HG03432 (cell line): ENCODE results near the gene RTN4IP1.
"Not testable (repeated sequence)": the region's sequence is repeated elsewhere in the genome, so short reads cannot be mapped to it uniquely, and the experiment has no call there.

ENCODE experiments used
- ATAC-seq: cut with Tn5 transposase; IDR thresholded peaks from one replicate; pipeline ENCODE4 v1.9.1; 2021; ENCODE audit warnings: mild to moderate bottlenecking, moderate library complexity; ENCODE audit not compliant: unreplicated experiment

The RTN4IP1 gene

DNA sequence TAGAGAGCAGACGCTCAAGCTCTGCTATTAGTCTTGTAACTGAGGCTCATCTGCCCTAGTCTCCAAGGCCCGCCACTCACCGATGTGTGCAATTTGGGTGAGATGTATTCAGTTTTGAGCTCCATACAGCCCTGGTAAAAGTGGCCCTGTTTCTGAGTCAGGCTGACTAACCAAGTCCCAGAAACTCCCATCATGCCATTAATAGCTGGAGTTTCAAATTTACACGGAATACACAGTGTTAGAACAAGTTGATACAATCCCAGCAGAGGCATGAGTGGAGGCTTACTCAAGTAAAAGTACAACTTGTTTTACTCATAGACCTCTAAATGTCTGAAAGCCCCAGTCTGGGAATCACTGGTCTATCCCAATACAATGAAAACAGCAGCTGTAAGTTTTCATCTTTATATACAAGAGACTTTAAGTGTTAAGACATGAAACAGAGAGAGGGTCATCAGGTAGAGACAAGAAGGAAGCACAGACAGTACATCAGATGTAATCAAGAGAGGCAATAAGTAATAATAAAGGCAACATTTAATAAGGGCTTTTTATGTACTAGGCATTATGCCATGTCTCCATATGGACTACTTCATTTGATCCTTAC lies 42.4 kb downstream of the RTN4IP1 start:
- no peak for ATAC-seq

DNA sequence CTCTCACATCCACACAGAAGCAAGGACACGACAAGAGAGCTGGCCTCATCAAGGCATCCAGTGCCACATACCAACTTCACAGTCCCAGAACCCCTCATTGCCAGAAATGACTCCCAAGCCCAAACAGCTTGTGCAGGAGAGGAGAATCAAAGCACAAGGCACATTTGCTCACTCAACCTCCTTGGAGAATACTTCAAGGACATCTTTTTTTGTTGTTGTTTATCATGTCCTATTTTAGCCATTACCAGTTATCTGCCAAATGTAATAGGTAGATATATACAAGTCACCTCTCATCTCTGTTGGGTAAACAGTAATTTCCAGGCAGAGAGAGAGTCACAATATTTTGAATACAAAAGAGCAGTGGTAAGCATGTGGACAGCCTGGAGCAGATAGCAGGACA lies 47.8 kb downstream of the RTN4IP1 start:
- ATAC-seq = no peak

DNA sequence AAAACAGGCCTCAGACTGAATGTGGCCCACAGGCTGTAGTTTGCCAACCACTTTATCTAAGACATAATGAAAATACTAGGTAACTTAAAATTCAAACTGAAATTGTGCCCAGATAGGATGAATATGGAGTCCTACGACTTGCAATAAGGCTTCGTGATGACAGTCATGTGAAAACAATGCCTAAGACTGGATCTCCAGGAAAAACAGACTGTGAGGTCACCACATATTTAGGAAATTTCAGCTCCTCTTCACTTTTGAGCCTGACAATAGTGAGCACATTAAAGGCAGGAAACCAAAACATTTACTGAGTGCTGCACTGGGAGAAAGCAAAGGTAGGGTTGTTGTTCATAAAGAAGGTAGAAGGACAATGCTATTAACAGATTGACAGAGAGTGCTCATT lies 50.0 kb downstream of the RTN4IP1 start:
- ATAC-seq = no peak

DNA sequence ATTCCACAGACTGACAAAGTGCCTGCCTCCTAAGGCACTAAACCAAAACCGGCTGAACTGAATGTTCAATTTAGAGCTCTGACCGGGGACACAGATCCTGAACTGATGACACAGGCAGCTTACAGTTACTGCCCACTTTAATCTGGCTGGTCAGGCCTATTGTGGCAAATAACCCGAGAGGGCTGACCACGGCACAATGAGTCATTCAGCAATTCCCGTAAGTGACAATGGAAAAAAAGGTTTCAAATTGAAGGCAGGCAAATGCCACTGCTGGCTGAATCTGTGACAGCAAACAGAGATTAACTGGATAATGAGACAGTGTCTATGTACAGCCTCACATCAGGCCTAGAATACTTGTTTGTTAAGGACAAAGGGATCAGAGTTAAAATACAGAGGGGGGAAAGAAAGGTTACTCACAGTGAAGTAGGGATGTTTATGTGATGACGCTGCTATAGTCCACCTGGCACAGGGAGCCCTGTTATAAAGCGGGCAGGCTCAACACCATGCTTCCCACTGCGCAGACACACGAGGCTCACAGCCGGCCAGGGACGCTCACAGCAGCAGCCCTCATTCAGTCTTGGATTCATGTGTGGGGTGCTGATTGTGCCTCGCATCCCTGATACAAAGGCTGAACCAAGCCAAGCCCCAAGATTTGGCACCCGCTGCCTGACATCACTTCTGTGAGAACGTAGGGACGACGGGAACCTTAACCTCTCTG lies 54.4 kb downstream of the RTN4IP1 start:
- no peak for ATAC-seq

DNA sequence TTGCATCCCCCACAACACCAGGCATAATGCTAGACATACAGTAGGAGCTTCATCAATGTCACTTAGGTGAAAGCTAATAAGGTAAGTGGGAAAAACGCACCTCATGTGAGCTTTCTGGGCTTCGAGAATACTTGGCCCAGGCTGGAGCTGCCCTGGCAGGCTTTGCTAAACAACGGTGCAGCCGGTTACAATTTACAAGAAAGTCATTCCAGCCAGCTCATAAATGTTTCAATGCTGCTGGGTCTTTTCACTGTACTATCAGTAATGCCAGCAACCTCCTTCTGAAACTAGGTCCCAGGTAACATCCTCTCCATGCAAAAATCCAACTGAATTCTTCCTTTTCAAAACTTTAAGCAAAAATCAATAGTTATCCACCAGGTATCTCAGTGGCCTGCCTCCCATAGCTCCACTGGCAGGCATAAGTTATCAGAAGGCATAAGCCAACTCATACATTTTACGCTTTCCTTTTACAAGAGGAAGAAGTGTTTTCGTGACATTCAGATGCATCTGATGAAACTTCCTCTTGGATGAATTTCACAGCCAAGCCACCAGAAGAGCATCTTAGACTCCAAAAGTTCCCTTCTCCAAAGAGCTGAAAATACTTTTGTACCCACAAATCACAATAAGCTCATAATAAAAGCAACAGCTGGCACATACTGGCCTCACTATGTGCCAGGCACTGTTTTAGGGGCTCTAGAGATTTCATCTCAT lies 56.3 kb downstream of the RTN4IP1 start:
- ATAC-seq = no peak

DNA sequence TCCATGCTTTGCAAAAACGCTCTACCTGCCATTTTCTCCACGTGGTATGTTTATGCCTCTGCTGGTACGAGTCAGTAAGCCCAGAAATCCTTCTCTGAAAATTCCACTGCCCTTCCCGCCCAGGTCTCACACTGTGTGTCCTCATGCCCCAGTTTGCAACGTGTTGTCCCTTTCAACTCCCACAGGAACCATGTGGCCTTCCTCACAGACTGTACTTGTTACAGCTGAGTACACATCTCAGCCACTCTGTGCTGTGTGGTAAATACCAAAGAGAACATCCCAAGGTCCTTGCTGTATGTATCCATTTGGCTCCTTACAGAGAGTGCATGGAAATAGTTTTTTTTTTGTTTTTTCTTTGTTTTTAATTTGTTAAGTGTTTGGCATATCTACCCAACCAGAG lies 56.9 kb downstream of the RTN4IP1 start:
- no peak for ATAC-seq

DNA sequence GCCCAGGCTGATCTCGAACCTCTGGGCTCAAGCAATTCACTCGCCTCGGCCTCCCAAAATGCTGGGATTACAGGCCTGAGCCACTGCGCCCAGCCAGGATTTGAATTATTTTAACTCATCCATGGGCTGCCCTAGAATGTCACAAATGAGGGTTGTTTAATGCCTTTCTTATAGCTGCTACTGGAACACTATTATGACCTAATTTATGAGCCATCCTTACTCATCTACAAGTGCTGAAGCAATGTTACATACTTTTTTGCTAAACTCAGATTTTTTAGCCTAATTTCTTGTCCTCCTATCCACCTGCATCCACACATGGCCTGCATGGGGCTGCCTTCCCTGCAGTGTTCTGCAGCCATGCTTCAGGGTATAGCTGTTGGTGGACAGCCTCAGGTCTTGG lies 59.9 kb downstream of the RTN4IP1 start:
- ATAC-seq = no peak

DNA sequence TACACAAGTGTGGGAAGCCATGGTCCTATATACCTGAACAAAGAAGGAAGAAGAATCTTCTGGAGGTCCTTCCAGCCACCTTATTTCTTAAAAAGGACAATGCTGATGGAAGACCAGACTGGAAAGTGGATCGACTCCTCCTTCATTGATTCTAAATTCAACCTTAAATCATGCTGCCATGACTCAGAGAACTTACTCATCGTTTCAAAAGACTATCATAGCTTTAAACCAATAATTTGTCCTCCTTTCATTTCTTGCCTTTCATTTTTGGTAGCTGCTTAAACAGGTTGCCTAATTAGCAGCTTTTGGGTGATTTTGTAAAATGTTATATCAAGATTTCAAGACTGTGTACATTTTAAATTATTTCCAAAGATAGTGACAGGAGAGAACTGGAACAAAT lies 60.8 kb downstream of the RTN4IP1 start:
- no peak for ATAC-seq

DNA sequence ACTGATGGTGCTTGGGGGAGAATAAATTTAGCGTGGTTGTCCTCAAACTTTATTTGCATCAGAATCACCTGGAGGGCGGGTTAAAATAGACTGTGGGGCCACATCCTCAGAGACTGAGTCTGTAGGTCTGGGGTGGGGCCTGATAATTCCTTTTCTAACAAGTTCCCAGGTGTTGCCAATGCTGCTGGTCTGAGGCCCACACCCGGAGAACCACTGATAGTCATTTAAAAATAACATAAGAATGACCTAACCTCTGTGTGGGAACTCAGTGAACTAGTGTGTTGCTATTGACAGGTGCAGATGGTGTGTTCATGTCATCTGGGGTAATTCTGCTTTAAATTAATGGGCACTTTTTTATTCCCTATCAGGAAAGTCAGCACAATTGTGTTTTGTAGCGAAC lies 64.8 kb downstream of the RTN4IP1 start:
- ATAC-seq = no peak

DNA sequence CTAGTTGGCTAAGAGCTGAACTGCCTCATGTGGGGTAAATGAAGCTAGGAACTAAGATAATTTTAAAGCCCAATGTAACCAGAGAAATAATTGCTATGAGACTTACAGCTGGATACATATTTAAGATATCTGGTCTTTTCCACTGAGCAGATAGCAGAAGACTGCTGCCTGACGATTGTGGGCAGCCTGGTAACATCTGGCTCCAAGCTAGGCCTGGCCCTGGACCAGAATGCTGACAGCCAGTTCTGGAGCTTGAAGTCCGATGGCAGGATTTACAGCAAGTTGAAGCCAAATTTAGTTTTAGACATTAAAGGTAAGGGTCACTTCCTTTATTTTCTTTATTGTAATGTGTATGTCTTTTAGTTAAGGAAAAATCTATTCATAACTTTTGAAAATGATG lies 65.7 kb downstream of the RTN4IP1 start:
- no peak for ATAC-seq

DNA sequence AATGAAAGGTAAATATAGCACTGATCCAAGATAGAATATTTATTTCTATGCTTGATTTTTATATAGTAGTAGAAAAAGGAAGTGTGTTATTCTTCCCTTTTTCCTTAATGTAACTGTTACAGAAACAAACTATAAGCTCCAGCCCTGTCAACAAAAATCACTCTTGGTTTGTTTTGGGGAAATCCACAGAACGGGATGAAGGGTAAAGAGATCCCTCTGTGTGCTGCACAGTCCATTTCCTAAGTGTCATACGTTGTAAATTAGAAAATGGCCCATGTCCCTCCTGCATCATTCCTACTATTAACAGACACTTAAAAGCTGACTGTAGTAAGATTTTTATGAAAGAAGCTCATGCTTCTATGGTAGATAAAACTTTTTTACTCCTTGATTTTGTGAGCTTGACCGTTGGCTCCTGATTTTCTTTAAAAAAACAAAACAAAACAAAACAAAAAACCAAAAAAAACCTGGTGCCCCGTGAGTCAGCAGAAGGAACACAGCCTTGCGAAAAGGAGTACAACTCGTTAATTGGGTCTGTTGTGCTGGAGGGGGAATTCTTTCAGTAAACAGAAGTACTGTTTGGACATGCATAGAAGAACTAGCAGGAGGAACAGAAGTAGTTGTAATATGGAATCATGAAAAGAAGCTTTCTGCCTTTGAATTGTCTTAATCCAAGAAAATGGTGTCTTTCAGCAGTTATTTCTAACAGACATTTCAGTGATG lies 67.5 kb downstream of the RTN4IP1 start:
- no peak for ATAC-seq

DNA sequence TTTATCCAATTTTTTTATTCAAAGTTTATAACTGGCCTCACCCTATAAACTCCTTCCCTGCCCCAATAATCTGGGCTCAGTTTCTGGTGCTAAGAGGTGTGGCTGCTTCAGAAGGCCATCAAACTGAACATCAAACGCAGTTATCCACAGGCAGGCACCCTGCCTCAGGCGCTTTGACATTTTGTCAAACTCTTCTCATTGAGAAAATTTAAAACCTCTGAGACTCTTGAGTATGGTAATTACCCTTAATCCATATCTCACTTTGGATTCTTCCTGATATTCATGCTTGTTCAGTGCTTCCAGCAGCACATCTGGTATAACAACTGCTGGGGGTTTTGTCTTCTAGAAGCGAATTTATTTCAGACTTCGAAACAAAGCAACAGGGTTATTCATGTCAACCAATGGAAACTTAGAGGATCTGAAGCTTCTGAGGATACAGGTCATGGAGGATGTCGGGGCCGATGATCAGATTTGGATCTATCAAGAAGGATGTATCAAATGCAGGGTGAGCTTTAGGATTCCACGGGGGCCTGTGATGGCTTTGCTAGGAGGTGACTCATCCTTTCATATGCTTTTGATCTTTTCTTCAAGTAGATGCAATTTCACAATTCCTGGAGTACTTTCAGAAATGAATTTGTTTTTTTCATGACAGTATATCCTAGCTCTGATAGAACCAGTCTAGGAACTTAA lies 68.2 kb downstream of the RTN4IP1 start:
- ATAC-seq = no peak

DNA sequence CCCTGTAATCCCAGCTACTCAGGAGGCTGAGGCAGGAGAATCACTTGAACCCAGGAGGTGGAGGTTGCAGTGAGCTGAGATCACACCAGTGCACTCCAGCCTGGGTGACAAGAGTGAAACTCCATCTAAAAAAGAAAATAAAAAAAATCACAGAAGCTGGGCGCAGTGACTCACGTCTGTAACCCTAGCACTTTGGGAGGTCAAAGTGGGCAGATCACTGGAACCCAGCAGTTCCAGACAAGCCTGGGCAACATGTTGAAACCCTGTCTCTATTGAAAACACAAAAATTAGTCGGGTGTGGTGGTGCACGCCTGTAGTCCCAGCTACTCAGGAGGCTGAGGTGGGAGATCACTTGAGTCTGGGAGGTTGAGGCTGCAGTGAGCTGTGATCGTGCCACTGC lies 69.6 kb downstream of the RTN4IP1 start:
- ATAC-seq = not testable (repeated sequence)

DNA sequence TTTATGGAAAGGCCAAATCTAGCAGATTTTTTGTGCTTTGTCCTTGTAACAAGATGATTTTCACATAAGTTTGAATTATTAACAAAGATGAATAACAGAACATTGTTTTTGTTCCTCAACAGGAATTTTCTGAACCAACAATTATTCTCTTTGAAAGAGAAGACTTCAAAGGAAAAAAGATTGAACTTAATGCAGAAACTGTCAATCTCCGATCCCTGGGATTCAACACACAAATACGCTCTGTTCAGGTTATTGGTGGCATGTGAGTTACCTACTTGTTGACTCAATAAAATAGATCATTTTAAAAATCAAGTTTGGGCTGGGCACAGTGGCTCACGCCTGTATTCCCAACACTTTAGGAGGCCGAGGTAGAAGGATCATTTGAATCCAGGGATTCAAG lies 70.9 kb downstream of the RTN4IP1 start:
- no peak for ATAC-seq

DNA sequence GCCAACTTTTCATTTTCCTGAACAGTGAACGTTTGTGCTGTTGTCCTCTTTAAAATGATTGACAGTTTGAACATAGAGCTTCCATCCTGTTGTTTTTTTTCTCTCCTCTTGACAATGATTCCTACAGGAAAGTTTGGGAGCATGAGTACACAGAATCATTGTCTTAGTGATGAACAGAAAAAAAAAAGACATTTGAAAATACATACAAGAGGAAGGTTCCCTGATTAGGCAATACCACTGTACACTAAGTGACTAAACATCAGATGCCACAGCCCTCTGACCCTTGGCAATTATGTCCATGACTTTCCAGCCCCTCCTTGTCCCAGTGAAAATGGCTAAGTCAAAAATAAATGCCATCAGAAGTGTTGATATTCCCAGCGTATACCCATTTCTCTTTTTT lies 71.5 kb downstream of the RTN4IP1 start:
- no peak for ATAC-seq

DNA sequence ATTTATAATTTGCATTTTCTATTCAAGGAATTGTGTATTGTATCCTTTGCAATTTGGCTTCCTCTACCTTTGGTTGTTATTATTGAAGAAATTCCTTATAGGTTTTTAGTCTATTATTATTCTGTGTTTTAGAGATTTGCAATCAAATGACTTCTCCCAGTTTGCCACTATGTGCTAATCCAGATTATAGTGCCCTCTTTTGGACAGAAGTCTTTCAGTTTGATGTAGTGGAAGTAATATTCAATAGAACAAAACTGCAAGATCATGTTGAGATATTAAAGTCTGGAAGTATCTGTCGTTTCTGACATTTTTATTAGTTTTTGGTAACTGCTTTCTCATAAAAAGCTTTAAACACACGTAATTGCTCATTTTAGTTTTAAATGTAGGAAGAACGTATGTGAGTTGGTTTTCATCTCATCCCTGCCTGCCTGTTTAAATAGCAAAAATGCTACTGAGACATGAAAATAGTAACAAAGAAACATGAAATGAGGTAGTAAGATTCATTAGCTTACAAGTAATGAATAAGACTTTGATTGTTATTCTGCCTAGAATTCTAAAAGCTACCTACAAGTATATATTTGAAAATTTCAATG lies 72.8 kb downstream of the RTN4IP1 start:
- no peak for ATAC-seq

DNA sequence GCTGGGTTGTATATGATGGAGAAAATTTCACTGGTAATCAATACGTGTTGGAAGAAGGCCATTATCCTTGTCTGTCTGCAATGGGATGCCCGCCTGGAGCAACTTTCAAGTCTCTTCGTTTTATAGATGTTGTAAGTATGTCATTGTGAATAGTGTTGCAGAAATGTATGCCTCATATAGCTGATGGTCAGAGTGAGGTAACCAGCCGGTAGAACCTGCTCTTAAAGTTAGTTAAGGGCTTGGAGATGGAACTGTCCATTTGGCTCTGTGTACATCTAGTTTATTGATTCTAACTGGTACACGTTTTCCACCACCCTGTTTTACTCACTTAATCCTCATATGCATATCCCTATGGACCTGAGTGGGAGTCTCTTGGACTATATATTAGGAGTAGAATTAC lies 73.5 kb downstream of the RTN4IP1 start:
- ATAC-seq = no peak

DNA sequence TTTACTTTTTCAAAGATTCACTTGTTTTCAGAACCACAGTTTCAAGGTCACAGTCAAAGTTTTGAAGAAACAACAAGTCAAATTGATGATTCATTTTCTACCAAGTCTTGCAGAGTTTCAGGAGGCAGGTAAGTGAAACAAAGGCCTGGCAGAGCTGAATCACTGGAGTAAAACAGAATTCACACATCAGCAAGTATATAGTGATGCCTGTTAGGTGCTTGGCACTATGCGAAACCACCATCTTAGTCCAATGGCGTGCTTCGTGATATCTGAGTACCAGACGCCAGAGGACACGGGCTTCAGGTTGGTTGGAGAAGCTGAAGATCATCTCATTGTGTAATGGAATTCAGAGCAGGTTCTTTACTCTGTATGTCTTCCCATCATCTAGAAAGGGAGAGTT lies 75.9 kb downstream of the RTN4IP1 start:
- no peak for ATAC-seq

DNA sequence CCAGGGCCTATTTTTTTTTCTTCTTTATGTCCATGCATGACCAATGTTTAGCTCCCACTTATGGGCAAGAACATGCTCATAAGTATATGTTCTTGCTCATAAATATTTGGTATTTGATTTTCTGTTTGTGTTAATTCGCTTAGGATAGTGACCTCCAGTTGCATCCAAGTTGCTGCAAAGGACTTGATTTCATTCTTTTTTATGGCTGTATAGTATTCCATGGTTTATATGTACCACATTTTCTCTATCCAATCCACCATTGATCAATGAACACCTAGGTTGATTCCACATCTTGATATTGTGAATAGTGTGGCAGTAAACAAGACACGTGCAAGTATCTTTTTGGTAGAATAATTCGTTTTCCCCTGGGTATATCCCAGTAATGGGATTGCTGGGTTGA lies 78.1 kb downstream of the RTN4IP1 start:
- no peak for ATAC-seq

DNA sequence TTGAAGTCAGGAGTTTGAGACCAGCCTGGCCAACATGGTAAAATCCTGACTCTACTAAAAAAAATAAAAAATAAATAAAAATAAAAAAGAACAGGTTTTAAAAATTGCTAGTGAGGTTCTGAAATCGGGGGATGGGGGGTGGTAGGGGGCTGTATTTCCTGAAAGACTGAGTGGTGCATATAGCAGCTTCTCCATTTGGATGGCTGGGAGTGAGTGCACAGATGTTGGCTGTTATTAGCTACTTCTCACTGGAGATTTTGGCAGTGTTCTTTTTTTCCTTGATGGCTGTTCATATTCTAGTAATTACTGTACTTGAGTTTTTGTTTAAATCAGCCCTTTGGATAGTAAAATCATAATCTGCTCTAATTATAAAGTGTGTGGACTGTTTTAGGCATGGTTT lies 79.8 kb downstream of the RTN4IP1 start:
- no peak for ATAC-seq
